ENCODE results near the gene TAS1R3. TPM values are rescaled to one million over a fixed set of nuclear protein-coding genes. Genes with fewer than 3 reads are reported as not detected.

The TAS1R3 gene
- total RNA-seq, result under 1 TPM; 0.15 to 0.29 (median 0.19) TPM

DNA sequence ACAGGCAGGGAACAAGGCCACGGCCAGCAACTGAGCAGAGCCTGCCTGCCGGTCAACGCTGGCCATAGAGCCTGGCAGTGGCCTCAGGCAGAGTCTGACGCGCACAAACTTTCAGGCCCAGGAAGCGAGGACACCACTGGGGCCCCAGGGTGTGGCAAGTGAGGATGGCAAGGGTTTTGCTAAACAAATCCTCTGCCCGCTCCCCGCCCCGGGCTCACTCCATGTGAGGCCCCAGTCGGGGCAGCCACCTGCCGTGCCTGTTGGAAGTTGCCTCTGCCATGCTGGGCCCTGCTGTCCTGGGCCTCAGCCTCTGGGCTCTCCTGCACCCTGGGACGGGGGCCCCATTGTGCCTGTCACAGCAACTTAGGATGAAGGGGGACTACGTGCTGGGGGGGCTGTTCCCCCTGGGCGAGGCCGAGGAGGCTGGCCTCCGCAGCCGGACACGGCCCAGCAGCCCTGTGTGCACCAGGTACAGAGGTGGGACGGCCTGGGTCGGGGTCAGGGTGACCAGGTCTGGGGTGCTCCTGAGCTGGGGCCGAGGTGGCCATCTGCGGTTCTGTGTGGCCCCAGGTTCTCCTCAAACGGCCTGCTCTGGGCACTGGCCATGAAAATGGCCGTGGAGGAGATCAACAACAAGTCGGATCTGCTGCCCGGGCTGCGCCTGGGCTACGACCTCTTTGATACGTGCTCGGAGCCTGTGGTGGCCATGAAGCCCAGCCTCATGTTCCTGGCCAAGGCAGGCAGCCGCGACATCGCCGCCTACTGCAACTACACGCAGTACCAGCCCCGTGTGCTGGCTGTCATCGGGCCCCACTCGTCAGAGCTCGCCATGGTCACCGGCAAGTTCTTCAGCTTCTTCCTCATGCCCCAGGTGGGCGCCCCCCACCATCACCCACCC lies at the start of gene TAS1R3:
TAS1R3 (plus strand) TSS at position 213 of the 898 bp plus-strand sequence; CDS start at position 279, 66 bp downstream.
- peaks cover 3% of the 10 kb centered on the region for H3K4me1 Mint-ChIP-seq (ENCODE audit: low read depth)
- no peaks in the 10 kb centered on the region for H3K36me3 Mint-ChIP-seq (ENCODE audit: insufficient read depth)
- no peak within 1 kb of the TSS for H3K4me3 Mint-ChIP-seq
- no peaks in the 10 kb centered on the region for H3K9me3 Mint-ChIP-seq
- H3K27me3 Mint-ChIP-seq (ENCODE audit: low read depth), result no peaks in the 10 kb centered on the region
- ATAC-seq (no peak), DNase-seq (no peak)

DNA sequence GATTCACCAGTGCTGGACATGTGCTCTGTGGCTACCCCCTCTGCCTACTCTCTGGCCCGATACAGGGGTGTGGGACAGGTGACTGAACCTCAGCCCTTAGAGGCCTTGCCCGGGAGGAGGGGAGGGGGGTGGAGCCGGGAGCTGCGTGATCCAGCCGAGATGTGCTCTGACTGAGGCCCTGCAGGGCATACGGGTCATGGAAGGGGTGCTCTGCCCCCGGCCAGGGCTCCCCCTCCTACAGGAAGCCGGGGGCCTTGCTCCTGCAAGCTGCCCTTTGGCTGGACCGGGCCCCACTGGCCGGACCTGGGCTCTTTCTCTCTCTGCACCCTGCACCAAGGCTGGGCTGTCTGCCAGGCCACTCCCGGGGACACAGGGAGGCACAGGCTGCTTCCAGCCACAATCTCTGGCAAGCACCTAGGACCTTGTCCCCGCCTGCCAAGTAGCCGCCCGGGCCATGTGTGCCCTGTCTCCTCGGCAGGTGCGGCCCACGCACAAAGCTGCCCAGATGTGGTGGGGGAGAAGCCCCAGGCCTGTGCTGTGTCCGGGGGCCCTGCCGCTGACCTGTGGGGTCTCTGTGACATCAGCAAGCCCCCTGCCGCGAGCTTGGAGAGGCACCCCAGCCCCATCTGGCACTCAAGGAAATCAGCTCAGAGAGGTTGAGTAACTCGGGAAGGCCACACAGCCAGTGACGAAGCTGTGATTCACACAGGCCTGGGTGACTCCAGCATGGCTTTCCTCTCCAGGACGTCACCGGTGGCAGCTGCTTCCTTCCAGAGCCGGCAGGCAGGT lies 49.4 kb upstream of the TAS1R3 start:
- no peak for ATAC-seq
- DNase-seq, result no peak

DNA sequence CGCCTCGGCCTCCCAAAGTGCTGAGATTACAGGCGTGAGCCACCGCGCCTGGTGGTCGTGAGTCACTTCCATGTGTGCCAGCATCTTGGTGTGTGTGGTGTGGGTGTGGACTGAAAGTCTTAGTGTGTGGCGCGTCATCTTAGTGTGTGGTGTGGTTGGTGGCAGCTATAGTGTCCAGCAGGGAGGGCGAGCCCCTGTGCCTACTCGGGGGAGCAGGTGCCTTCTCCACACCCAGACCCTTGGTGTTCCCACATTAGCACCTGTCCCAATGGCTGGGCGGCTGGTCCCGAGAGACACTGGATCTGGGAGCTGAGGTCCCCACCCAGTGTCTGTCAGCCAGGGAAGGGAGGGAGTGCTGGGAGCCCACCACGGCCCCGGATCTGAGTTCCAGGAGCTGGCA lies 48.1 kb upstream of the TAS1R3 start:
- no peak overlapping the region for H3K4me3 Mint-ChIP-seq
- ATAC-seq, result peak in 1 of 2 donors; percentile 51

More for the DNA sequence above, 49.4 kb upstream of the TAS1R3 start:
- Mint-ChIP-seq H3K27me3 (ENCODE audit: low read depth) (no peaks in the 10 kb centered on the region), H3K4me1 (ENCODE audit: low read depth) (no peaks in the 10 kb centered on the region), H3K9me3 (no peaks in the 10 kb centered on the region), H3K4me3 (no peak overlapping the region), H3K36me3 (ENCODE audit: insufficient read depth) (no peaks in the 10 kb centered on the region)

DNA sequence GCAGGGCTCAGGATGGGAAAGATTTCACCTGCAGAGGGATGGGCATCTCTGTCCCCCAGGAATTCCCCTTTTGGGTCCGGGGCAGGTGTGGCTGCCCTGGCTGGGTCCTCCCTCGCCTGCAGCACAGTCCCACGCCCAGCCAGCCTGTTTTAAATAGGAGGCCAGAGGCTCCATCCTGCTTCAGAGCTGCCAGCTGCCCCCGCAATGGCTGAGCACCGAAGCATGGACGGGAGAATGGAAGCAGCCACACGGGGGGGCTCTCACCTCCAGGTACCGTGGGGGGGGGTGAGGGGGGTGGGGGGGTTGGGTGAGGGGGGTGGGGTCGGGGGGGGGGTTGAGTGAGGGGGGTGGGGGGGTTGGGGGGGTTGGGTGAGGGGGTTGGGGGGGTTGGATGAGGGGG lies 47.3 kb upstream of the TAS1R3 start:
- H3K9me3 Mint-ChIP-seq, result no peaks in the 10 kb centered on the region
- H3K36me3 Mint-ChIP-seq (ENCODE audit: insufficient read depth), result no peaks in the 10 kb centered on the region
- no peak overlapping the region for H3K4me3 Mint-ChIP-seq
- no peaks in the 10 kb centered on the region for H3K27me3 Mint-ChIP-seq (ENCODE audit: low read depth)
- ATAC-seq (no peak), DNase-seq (no peak)
- H3K4me1 Mint-ChIP-seq (ENCODE audit: low read depth), result no peaks in the 10 kb centered on the region

More for the DNA sequence above, 48.1 kb upstream of the TAS1R3 start:
- no peak for DNase-seq
- Mint-ChIP-seq H3K27me3 (ENCODE audit: low read depth) (no peaks in the 10 kb centered on the region), H3K36me3 (ENCODE audit: insufficient read depth) (no peaks in the 10 kb centered on the region), H3K4me1 (ENCODE audit: low read depth) (no peaks in the 10 kb centered on the region), H3K9me3 (no peaks in the 10 kb centered on the region)

DNA sequence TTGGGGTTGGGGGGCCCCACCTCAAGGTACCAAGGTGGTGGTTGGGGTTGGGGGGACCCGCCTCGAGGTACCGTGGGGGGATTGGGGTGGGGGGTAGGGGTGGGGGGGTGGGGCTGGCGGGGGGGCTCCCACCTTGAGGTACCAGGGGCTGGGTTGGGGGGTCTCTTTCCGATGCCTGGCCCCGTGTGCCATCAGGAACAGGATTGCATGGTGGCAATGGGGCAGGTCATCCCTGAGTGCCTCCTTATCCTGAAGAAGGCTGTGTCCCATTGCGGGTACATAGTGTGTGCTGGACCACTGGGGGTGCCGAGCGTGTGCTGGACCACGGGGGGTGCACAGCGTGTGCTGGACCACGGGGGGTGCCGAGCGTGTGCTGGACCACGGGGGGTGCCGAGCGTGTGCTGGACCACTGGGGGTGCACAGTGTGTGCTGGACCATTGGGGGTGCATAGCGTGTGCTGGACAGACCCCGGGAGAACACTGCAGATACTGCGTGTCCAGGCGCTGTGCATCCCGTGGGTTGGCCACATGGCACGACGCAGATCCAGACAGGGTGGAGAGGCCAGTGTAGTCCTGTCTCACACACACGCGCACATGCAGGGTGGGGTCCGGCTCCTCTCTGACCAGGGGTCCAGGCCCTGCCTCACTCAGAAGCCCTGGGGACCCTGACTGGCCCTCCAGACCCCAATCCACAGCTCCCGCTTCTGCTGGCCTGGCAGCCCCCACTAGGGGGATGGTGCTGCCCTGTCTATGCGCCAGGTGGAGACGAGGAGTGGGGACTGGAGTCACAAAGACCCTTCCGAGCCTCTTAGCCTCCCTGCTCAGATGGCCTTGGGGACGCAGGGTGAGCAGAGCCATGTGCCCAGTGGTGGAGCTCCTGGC lies 46.6 kb upstream of the TAS1R3 start:
- Mint-ChIP-seq H3K4me1 (ENCODE audit: low read depth) (no peaks in the 10 kb centered on the region), H3K4me3 (no peak overlapping the region), H3K9me3 (no peaks in the 10 kb centered on the region), H3K36me3 (ENCODE audit: insufficient read depth) (no peaks in the 10 kb centered on the region), H3K27me3 (ENCODE audit: low read depth) (no peaks in the 10 kb centered on the region)
- no peak for ATAC-seq
- no peak for DNase-seq

DNA sequence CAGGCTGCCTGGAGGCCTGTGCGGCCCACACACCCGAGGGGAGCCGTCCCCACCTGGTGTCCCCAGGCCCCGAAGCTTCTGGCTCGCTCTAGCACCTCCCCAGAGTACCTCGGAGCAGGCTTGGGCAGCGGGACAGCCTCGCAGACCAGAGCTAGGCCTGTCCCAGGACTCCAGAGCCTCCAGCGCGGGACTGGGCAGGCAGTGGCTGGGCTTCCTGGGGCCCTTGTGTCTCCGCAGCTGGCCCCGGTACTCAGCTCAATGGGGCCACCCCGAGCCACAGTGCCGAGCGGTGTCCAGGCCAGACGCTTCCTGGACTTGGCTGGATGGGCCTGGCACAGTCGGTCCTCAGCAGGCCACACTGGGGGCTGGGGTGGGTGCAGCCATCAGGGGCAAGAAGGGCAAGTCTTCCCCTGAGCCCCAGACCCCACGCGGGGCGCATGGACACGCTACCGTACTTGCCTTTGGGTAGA lies 45.9 kb upstream of the TAS1R3 start:
- no peak for ATAC-seq
- Mint-ChIP-seq H3K4me1 (ENCODE audit: low read depth) (no peaks in the 10 kb centered on the region), H3K36me3 (ENCODE audit: insufficient read depth) (no peaks in the 10 kb centered on the region), H3K4me3 (no peak overlapping the region), H3K9me3 (no peaks in the 10 kb centered on the region), H3K27me3 (ENCODE audit: low read depth) (no peaks in the 10 kb centered on the region)
- DNase-seq, result no peak

DNA sequence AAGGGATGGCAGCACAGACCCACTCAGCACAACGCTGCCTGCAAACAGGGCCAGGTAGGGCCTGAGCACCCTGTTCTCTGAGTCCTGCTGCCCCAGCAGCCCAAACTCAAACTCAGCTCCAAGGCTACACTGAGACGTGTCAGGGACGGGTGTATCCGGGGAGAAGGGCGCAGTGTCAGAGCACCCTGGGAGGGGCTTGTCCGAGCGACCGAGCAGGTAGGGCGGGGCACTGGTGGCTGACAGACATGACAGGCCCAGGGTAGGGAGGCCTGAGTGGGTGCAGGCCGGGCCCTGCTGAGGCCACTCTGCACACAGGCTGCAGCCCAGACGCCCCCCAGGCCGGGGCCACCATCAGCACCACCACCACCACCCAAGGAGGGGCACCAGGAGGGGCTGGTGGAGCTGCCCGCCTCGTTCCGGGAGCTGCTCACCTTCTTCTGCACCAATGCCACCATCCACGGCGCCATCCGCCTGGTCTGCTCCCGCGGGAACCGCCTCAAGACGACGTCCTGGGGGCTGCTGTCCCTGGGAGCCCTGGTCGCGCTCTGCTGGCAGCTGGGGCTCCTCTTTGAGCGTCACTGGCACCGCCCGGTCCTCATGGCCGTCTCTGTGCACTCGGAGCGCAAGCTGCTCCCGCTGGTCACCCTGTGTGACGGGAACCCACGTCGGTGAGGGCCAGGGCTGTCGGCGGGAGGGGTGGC lies 45.3 kb upstream of the TAS1R3 start:
- H3K4me1 Mint-ChIP-seq (ENCODE audit: low read depth), result no peaks in the 10 kb centered on the region
- ATAC-seq, result no peak
- no peaks in the 10 kb centered on the region for H3K27me3 Mint-ChIP-seq (ENCODE audit: low read depth)
- H3K36me3 Mint-ChIP-seq (ENCODE audit: insufficient read depth), result no peaks in the 10 kb centered on the region
- no peak overlapping the region for H3K4me3 Mint-ChIP-seq
- DNase-seq, result no peak
- H3K9me3 Mint-ChIP-seq, result no peaks in the 10 kb centered on the region

DNA sequence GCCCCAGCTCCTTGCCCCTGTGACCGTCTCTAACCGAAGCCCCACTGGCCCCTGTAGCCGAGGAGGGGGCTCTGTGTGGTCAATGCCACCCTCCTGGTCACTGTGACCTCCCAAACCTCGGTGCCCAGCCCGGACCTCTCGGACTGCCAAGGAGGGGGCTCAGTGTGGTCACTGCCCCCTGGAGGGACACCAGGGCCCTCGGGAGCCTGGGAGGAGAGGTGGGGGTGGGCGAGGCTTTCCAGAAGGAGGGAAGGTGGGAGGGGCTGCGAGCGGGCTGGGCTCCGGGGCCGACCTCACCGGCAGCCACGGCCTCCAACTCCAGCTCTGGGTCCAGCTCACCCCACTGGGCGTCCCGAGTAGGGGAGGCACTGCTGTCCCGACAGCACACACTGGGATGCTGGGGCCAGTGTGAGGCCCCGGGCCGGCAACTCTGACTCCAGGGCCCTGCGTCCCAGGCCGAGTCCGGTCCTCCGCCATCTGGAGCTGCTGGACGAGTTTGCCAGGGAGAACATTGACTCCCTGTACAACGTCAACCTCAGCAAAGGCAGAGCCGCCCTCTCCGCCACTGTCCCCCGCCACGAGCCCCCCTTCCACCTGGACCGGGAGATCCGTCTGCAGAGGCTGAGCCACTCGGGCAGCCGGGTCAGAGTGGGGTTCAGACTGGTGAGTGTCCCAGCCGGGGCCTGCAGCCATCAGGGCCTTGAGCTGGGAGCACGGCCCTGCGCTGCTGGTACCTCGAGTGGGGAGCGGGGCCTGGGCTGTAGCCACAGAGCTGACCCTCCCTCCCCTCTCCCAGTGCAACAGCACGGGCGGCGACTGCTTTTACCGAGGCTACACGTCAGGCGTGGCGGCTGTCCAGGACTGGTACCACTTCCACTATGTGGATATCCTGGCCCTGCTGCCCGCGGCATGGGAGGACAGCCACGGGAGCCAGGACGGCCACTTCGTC lies 44.5 kb upstream of the TAS1R3 start:
- no peak overlapping the region for H3K4me3 Mint-ChIP-seq
- H3K27me3 Mint-ChIP-seq (ENCODE audit: low read depth), result no peaks in the 10 kb centered on the region
- DNase-seq, result no peak
- no peaks in the 10 kb centered on the region for H3K36me3 Mint-ChIP-seq (ENCODE audit: insufficient read depth)
- H3K9me3 Mint-ChIP-seq, result no peaks in the 10 kb centered on the region
- ATAC-seq, result no peak
- no peaks in the 10 kb centered on the region for H3K4me1 Mint-ChIP-seq (ENCODE audit: low read depth)

DNA sequence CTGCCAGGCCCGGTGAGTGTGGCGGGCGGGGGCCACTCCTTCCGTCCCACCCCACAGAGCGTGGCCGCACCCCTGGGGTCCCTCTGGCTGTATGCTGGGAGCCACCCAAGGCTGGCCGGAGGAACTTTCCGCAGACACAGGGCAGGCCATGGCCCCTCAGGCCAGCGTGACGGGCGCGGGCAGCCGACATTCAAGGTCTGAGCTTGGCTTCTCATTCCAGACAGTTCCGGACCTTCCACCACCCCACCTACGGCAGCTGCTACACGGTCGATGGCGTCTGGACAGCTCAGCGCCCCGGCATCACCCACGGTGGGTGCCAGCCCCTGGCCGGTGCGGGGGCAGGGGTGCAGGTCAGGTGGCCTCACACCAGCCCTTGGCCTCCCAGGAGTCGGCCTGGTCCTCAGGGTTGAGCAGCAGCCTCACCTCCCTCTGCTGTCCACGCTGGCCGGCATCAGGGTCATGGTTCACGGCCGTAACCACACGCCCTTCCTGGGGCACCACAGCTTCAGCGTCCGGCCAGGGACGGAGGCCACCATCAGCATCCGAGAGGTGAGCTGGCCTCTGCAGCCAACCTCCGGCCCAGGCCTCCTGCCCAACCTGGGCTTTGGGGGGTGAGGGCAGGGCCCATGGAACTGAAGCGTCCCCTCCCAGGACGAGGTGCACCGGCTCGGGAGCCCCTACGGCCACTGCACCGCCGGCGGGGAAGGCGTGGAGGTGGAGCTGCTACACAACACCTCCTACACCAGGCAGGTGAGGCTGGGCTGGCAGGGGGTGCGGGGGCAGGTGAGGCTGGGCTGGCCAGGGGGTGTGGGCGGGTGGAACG lies 43.6 kb upstream of the TAS1R3 start:
- no peak for DNase-seq
- Mint-ChIP-seq H3K4me3 (no peak overlapping the region), H3K36me3 (ENCODE audit: insufficient read depth) (no peaks in the 10 kb centered on the region), H3K4me1 (ENCODE audit: low read depth) (peaks cover 2% of the 10 kb centered on the region), H3K9me3 (no peaks in the 10 kb centered on the region), H3K27me3 (ENCODE audit: low read depth) (no peaks in the 10 kb centered on the region)
- ATAC-seq, result no peak

DNA sequence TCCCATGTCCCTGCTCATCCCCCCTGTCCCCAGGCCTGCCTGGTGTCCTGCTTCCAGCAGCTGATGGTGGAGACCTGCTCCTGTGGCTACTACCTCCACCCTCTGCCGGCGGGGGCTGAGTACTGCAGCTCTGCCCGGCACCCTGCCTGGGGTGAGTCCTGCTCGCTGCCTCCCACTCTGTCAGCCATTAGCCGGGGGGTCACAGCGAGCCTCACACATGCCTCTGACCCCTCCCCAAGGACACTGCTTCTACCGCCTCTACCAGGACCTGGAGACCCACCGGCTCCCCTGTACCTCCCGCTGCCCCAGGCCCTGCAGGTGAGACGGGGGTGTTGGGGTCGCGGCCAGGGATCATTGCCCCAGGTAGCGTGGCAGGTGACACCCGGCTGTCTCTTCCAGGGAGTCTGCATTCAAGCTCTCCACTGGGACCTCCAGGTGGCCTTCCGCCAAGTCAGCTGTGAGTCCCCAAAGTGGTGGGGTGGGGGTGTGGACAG lies 40.8 kb upstream of the TAS1R3 start:
- no peak overlapping the region for H3K4me3 Mint-ChIP-seq
- H3K36me3 Mint-ChIP-seq (ENCODE audit: insufficient read depth), result no peaks in the 10 kb centered on the region
- peaks cover 2% of the 10 kb centered on the region for H3K4me1 Mint-ChIP-seq (ENCODE audit: low read depth)
- DNase-seq (peak; percentile 59), ATAC-seq (peak in 1 of 2 donors; percentile 49)
- H3K27me3 Mint-ChIP-seq (ENCODE audit: low read depth), result no peaks in the 10 kb centered on the region
- H3K9me3 Mint-ChIP-seq, result no peaks in the 10 kb centered on the region

DNA sequence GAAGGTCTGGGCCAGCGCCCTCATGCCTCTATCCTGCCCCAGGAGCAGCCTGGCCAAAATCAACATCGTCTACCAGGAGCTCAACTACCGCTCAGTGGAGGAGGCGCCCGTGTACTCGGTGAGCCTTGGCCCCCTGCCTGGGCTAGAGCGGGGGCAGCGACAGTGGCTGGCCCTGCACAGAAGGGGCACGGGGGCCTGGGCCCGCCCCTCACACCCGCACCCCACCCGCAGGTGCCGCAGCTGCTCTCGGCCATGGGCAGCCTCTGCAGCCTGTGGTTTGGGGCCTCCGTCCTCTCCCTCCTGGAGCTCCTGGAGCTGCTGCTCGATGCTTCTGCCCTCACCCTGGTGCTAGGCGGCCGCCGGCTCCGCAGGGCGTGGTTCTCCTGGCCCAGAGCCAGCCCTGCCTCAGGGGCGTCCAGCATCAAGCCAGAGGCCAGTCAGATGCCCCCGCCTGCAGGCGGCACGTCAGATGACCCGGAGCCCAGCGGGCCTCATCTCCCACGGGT lies 40.0 kb upstream of the TAS1R3 start:
- DNase-seq, result no peak
- peaks cover 2% of the 10 kb centered on the region for H3K4me1 Mint-ChIP-seq (ENCODE audit: low read depth)
- H3K9me3 Mint-ChIP-seq, result no peaks in the 10 kb centered on the region
- no peak overlapping the region for H3K4me3 Mint-ChIP-seq
- H3K36me3 Mint-ChIP-seq (ENCODE audit: insufficient read depth), result no peaks in the 10 kb centered on the region
- no peaks in the 10 kb centered on the region for H3K27me3 Mint-ChIP-seq (ENCODE audit: low read depth)
- ATAC-seq, result no peak
